ENCODE results near the gene CAPS2.

GRCh38 chr12:75322464-75322863 is 7.7 kb downstream of the CAPS2 start:
- TF ChIP-seq CTCF (IDR thresholded peaks at IDR 0.05; ENCODE audit: low read depth, low read length) (no peak), POLR2A (IDR thresholded peaks at IDR 0.05; ENCODE audit: extremely low read depth, insufficient read length) (no peak)
